ENCODE results near the gene ARHGEF12. TPM values are rescaled to one million over a fixed set of nuclear protein-coding genes. Genes with fewer than 3 reads are reported as not detected.

ARHGEF12 gene
- total RNA-seq, 1 donor from 2014 or later, result 95.5 TPM

GRCh38 chr11:120516461-120517389, 180.5 kb downstream of the ARHGEF12 start:
- DNase-seq (ENCODE audit: low read depth, low spot score), result no peak

- DNase-seq (ENCODE audit: low read depth, low spot score), result no peak
Measured at GRCh38 chr11:120517390-120517761, 181.2 kb downstream of the ARHGEF12 start.

GRCh38 chr11:120517801-120518291, 181.6 kb downstream of the ARHGEF12 start:
- no peak for DNase-seq (ENCODE audit: low read depth, low spot score)

GRCh38 chr11:120518356-120518755, 182.1 kb downstream of the ARHGEF12 start:
- no peak for DNase-seq (ENCODE audit: low read depth, low spot score)

- no peak for DNase-seq (ENCODE audit: low read depth, low spot score)
Measured at GRCh38 chr11:120519474-120519873, 183.3 kb downstream of the ARHGEF12 start.

GRCh38 chr11:120520091-120520822, 184.0 kb downstream of the ARHGEF12 start:
- no peak for DNase-seq (ENCODE audit: low read depth, low spot score)

GRCh38 chr11:120521176-120521575, 185.0 kb downstream of the ARHGEF12 start:
- DNase-seq (ENCODE audit: low read depth, low spot score), result no peak

GRCh38 chr11:120522021-120522420, 185.8 kb downstream of the ARHGEF12 start:
- no peak for DNase-seq (ENCODE audit: low read depth, low spot score)

- no peak for DNase-seq (ENCODE audit: low read depth, low spot score)
Measured at GRCh38 chr11:120522736-120523135, 186.5 kb downstream of the ARHGEF12 start.

- DNase-seq (ENCODE audit: low read depth, low spot score), result no peak
Measured at GRCh38 chr11:120523196-120523595, 187.0 kb downstream of the ARHGEF12 start.

- no peak for DNase-seq (ENCODE audit: low read depth, low spot score)
Measured at GRCh38 chr11:120524536-120525085, 188.4 kb downstream of the ARHGEF12 start.

- no peak for DNase-seq (ENCODE audit: low read depth, low spot score)
Measured at GRCh38 chr11:120525261-120526171, 189.3 kb downstream of the ARHGEF12 start.

- DNase-seq (ENCODE audit: low read depth, low spot score), result no peak
Measured at GRCh38 chr11:120526241-120526640, 190.0 kb downstream of the ARHGEF12 start.

GRCh38 chr11:120527111-120527761, 191.0 kb downstream of the ARHGEF12 start:
- no peak for DNase-seq (ENCODE audit: low read depth, low spot score)

- no peak for DNase-seq (ENCODE audit: low read depth, low spot score)
Measured at GRCh38 chr11:120528749-120529148, 192.5 kb downstream of the ARHGEF12 start.

- DNase-seq (ENCODE audit: low read depth, low spot score), result no peak
Measured at GRCh38 chr11:120529214-120529613, 193.0 kb downstream of the ARHGEF12 start.

- no peak for DNase-seq (ENCODE audit: low read depth, low spot score)
Measured at GRCh38 chr11:120529911-120530310, 193.7 kb downstream of the ARHGEF12 start.

GRCh38 chr11:120532082-120532831, 196.0 kb downstream of the ARHGEF12 start:
- no peak for DNase-seq (ENCODE audit: low read depth, low spot score)

GRCh38 chr11:120532832-120533196, 196.6 kb downstream of the ARHGEF12 start:
- no peak for DNase-seq (ENCODE audit: low read depth, low spot score)

Data from pulmonary artery endothelial cell (primary cell).